NCI-H345 treated with DMSO at 0.1 percent for 48 hours (cell line): ENCODE data around the gene KCTD6.
A peak's percentile ranks its signal among the peaks of the same experiment; 100 is the strongest.

Source experiments
- DNase-seq: peaks from one replicate; lab custom pipeline; 2025; ENCODE audit not compliant: unreplicated experiment; lab: John Stamatoyannopoulos, UW

KCTD6 gene

GRCh38 chr3:58491506-58492402, at the start of gene KCTD6:
KCTD6 (plus strand) TSS chr3:58492096; CDS start chr3:58498756, 6,660 bp downstream.
- peak; percentile 68 for DNase-seq

- DNase-seq: no peak
These were observed 39.7 kb upstream of the KCTD6 start for GRCh38 chr3:58452176-58452575.

GRCh38 chr3:58459160-58459559, 32.7 kb upstream of the KCTD6 start:
- DNase-seq: no peak

GRCh38 chr3:58462829-58463180, 29.1 kb upstream of the KCTD6 start:
- DNase-seq: no peak

GRCh38 chr3:58463181-58463941, 28.5 kb upstream of the KCTD6 start:
- DNase-seq: peak; percentile 37

GRCh38 chr3:58463942-58464271, 28.0 kb upstream of the KCTD6 start:
- no peak for DNase-seq

GRCh38 chr3:58464866-58465265, 27.0 kb upstream of the KCTD6 start:
- no peak for DNase-seq

- DNase-seq: no peak
These were observed 24.9 kb upstream of the KCTD6 start for GRCh38 chr3:58466899-58467563.

GRCh38 chr3:58469096-58469495, 22.8 kb upstream of the KCTD6 start:
- DNase-seq: no peak

- DNase-seq: no peak
These were observed 21.4 kb upstream of the KCTD6 start for GRCh38 chr3:58470363-58471024.

GRCh38 chr3:58471025-58471887, 20.6 kb upstream of the KCTD6 start:
- peak; percentile 79 for DNase-seq

GRCh38 chr3:58473275-58473674, 18.6 kb upstream of the KCTD6 start:
- no peak for DNase-seq

- no peak for DNase-seq
These were observed 17.5 kb upstream of the KCTD6 start for GRCh38 chr3:58474348-58474911.

- DNase-seq: no peak
These were observed 16.8 kb upstream of the KCTD6 start for GRCh38 chr3:58474967-58475578.

- DNase-seq: no peak
These were observed 13.1 kb upstream of the KCTD6 start for GRCh38 chr3:58478781-58479180.

- no peak for DNase-seq
These were observed 11.6 kb upstream of the KCTD6 start for GRCh38 chr3:58480309-58480708.

- DNase-seq: no peak
These were observed 8.8 kb upstream of the KCTD6 start for GRCh38 chr3:58482917-58483636.

GRCh38 chr3:58484045-58484721, 7.7 kb upstream of the KCTD6 start:
- DNase-seq: no peak
